Esophagus squamous epithelium (tissue), 5 donors: ENCODE measurements around the gene DNM2. TPM values are rescaled to one million over a fixed set of nuclear protein-coding genes. Genes with fewer than 3 reads are reported as not detected.

Experiments
- DNase-seq: peaks from one replicate; lab custom pipeline; 2025; lab: John Stamatoyannopoulos, UW
- H3K27ac ChIP-seq, 4 donors: fragments of 200-600 bp; sonication (generic); one replicate each; pipeline ENCODE4 v1.5.1; 2016 to 2019; ENCODE audit warnings: mild to moderate bottlenecking in 1 of 4
- H3K27me3 ChIP-seq, 4 donors: fragments of 200-600 bp; sonication (generic); 1 replicate in 3 of 4; 2 replicates in 1 of 4; pipeline versions ENCODE4 v1.5.1 to v1.6.0; 2017 to 2021; ENCODE audit warnings: antibody characterized with exemption in 1 of 4
- H3K36me3 ChIP-seq, 3 donors: fragments of 200-600 bp; sonication (generic); one replicate each; pipeline ENCODE4 v1.5.1; 2016 to 2019
- H3K4me1 ChIP-seq, 3 donors: fragments of 200-600 bp; sonication (generic); one replicate each; pipeline ENCODE4 v1.5.1; 2017 to 2019
- H3K4me3 ChIP-seq, 4 donors: fragments of 200-600 bp; sonication (generic); 1 replicate in 3 of 4; 2 replicates in 1 of 4; pipeline ENCODE4 v1.5.1; 2016 to 2019; ENCODE audit warnings: mild to moderate bottlenecking in 2 of 4, moderate library complexity in 1 of 4
- H3K9me3 ChIP-seq, 3 donors: fragments of 200-600 bp; sonication (generic); one replicate each; pipeline ENCODE4 v1.5.1; 2016 to 2019
- POLR2A ChIP-seq, 4 donors: fragments of 450-650 bp; IDR thresholded peaks; one replicate each; pipeline ENCODE4 v1.6.1; 2017; ENCODE audit warnings: antibody characterized with exemption in 4 of 4, mild to moderate bottlenecking in 4 of 4, moderate library complexity in 3 of 4
- WGBS, 2 donors: methylation state at CpG; one replicate each; pipeline ENCODE4 v1.1.5; 2018; 5-methylcytosine and 5-hydroxymethylcytosine counted together
- intact Hi-C: fragments of 100-400 bp; cut with DNase I; formaldehyde crosslinking; loops from one replicate; pipeline ENCODE4 v1.15.0; 2022
- total RNA-seq, 4 donors: library from RNA; depleted of rRNA; stranded (reverse); fragments of >200 nt; gene quantifications; one replicate each; pipeline ENCODE4 v1.1.0, GENCODE V29; 2016
- TF ChIP-seq, protein P1 (sequence below), 6 experiments: fragments of 450-650 bp in 4 of 6; fragments of 200-600 bp in 2 of 6; sonication (generic) in 2 of 6; IDR thresholded peaks; one replicate each; pipeline ENCODE4 v1.5.1; 2016 to 2019; ENCODE audit warnings: antibody characterized with exemption in 6 of 6, mild to moderate bottlenecking in 4 of 6, moderate library complexity in 4 of 6
- donor health status: DM: yes; HTN: yes; CAD: no.

The DNM2 gene
- total RNA-seq, 4 donors from 2014 or later, result 79.9 to 138 (median 102) TPM

- intact Hi-C loops, result no loop called here
Observed at GRCh38 chr19:10677751-10678150, 40.1 kb upstream of the DNM2 start.

DNA sequence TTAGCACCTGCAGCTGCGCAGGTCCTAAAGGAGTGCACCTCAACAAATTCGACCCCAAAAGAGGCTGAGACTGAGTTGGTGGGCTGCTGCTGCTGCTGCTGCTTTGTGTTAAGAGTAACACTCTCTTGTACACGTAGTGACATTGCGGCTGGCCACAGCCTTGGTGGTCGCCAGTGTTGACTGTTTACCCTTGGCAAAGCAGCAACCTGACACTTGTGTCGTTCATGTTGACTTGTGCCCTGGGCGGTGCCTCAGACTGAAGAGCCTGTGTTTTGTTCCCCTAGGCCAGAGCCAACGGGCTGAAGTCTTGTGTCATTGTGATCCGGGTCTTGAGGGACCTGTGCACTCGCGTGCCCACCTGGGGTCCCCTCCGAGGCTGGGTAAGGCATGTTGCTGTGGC is 39.1 kb upstream of the DNM2 start:
- H3K27ac ChIP-seq, result no peak overlapping the region
- H3K9me3 ChIP-seq, result no peaks in the 10 kb centered on the region
- H3K4me3 ChIP-seq, result no peak overlapping the region
- 94% methylated on average over 6 of the region's 12 CpGs; no CpG with 5 or more reads in 1 of the 2 donors for WGBS, 2 donors
- TF ChIP-seq POLR2A (IDR thresholded peaks at IDR 0.05), result no peak
- TF ChIP-seq, protein P1, sequence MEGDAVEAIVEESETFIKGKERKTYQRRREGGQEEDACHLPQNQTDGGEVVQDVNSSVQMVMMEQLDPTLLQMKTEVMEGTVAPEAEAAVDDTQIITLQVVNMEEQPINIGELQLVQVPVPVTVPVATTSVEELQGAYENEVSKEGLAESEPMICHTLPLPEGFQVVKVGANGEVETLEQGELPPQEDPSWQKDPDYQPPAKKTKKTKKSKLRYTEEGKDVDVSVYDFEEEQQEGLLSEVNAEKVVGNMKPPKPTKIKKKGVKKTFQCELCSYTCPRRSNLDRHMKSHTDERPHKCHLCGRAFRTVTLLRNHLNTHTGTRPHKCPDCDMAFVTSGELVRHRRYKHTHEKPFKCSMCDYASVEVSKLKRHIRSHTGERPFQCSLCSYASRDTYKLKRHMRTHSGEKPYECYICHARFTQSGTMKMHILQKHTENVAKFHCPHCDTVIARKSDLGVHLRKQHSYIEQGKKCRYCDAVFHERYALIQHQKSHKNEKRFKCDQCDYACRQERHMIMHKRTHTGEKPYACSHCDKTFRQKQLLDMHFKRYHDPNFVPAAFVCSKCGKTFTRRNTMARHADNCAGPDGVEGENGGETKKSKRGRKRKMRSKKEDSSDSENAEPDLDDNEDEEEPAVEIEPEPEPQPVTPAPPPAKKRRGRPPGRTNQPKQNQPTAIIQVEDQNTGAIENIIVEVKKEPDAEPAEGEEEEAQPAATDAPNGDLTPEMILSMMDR (IDR thresholded peaks at IDR 0.05), result no peak
- DNase-seq, result no peak
- intact Hi-C loops, result no loop called here
- peaks cover 67 to 99% (median 75%) of the 10 kb centered on the region in 3 donors for H3K36me3 ChIP-seq
- peaks cover 0 to 16% (median 0%) of the 10 kb centered on the region in 3 donors for H3K4me1 ChIP-seq
- H3K27me3 ChIP-seq, result no peaks in the 10 kb centered on the region

More at GRCh38 chr19:10677751-10678150, 40.1 kb upstream of the DNM2 start:
- Histone ChIP-seq H3K36me3 (peaks cover 57 to 99% (median 64%) of the 10 kb centered on the region in 3 donors), H3K4me1 (peaks cover 0 to 21% (median 3%) of the 10 kb centered on the region in 3 donors), H3K9me3 (no peaks in the 10 kb centered on the region), H3K27ac (no peak overlapping the region), H3K4me3 (no peak overlapping the region), H3K27me3 (no peaks in the 10 kb centered on the region)
- 88 to 91% methylated on average over 10 to 13 of the region's 13 CpGs for WGBS, 2 donors
- no peak for DNase-seq
- TF ChIP-seq, protein P1 (IDR thresholded peaks at IDR 0.05), result no peak
- no peak for TF ChIP-seq POLR2A (IDR thresholded peaks at IDR 0.05)

- peaks cover 0 to 25% (median 0%) of the 10 kb centered on the region in 3 donors for H3K4me1 ChIP-seq
- no peaks in the 10 kb centered on the region for H3K27me3 ChIP-seq
- H3K27ac ChIP-seq, result no peak overlapping the region
- H3K36me3 ChIP-seq, result peaks cover 68 to 100% (median 82%) of the 10 kb centered on the region in 3 donors
- H3K9me3 ChIP-seq, result no peaks in the 10 kb centered on the region
- 92% methylated on average over 13 of the region's 18 CpGs; no CpG with 5 or more reads in 1 of the 2 donors for WGBS, 2 donors
- TF ChIP-seq POLR2A (IDR thresholded peaks at IDR 0.05), result no peak
- TF ChIP-seq, protein P1 (IDR thresholded peaks at IDR 0.05), result no peak
- no peak overlapping the region for H3K4me3 ChIP-seq
- intact Hi-C loops, result no loop called here
- DNase-seq, result no peak
Observed at GRCh38 chr19:10679743-10680142, 38.1 kb upstream of the DNM2 start.

- no peaks in the 10 kb centered on the region for H3K27me3 ChIP-seq
- TF ChIP-seq, protein P1 (IDR thresholded peaks at IDR 0.05), result no peak
- TF ChIP-seq POLR2A (IDR thresholded peaks at IDR 0.05), result no peak
- H3K4me3 ChIP-seq, result no peak overlapping the region
- WGBS, 2 donors, result 96 to 100% methylated on average over 1 to 10 of the region's 15 CpGs
- no peak for DNase-seq
- intact Hi-C loops, result no loop called here
- no peak overlapping the region for H3K27ac ChIP-seq
- H3K36me3 ChIP-seq, result peaks cover 68 to 100% (median 84%) of the 10 kb centered on the region in 3 donors
- no peaks in the 10 kb centered on the region for H3K9me3 ChIP-seq
- peaks cover 0 to 34% (median under 1%) of the 10 kb centered on the region in 3 donors for H3K4me1 ChIP-seq
Observed at GRCh38 chr19:10680545-10681135, 37.2 kb upstream of the DNM2 start.

DNA sequence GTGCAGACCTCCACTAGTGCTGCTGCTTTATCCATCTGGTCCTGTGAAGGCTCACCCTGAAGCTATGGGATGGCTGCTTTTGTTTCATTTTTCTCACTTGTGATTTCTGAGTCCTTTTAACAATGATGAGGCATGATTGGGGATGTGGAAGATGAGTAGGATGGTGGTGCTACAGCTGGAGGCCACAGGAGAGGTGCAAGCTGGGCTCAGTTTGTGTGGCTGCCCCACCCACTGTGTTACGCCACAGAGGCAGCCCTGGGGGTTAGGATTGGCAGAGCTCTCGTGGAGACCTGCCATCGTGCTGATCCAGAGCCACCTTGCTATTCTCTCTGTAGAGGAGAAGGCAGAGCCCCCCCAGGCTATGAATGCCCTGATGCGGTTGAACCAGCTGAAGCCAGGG is 36.2 kb upstream of the DNM2 start:
- TF ChIP-seq, protein P1 (IDR thresholded peaks at IDR 0.05), result no peak
- TF ChIP-seq POLR2A (IDR thresholded peaks at IDR 0.05), result no peak
- Histone ChIP-seq H3K27ac (no peak overlapping the region), H3K9me3 (no peaks in the 10 kb centered on the region), H3K4me1 (peaks cover 6 to 44% (median 10%) of the 10 kb centered on the region in 3 donors), H3K4me3 (no peak overlapping the region), H3K36me3 (peaks cover 68 to 100% (median 90%) of the 10 kb centered on the region in 3 donors), H3K27me3 (no peaks in the 10 kb centered on the region)
- no peak for DNase-seq
- intact Hi-C loops, result no loop called here
- 40% methylated on average over 1 of the region's 4 CpGs; no CpG with 5 or more reads in 1 of the 2 donors for WGBS, 2 donors
